Adipocyte (in vitro differentiated cells): ENCODE data around the gene JADE2.
A peak's percentile ranks its signal among the peaks of the same experiment; 100 is the strongest.

Source experiments
- DNase-seq: peaks from one replicate; pipeline ENCODE4 v3.0.0-alpha.2; 2015; ENCODE audit warnings: low read depth
- H3K27me3 ChIP-seq: replicated peaks from 2 replicates; pipeline ENCODE4 v1.7.0; 2013; ENCODE audit warnings: mild to moderate bottlenecking, low read length, moderate library complexity; ENCODE audit not compliant: control insufficient read depth, insufficient read depth
- H3K36me3 ChIP-seq: 2 replicates; pipeline ENCODE4 v1.7.0; 2013; ENCODE audit warnings: low read length, mild to moderate bottlenecking, moderate library complexity; ENCODE audit not compliant: control insufficient read depth, insufficient read depth, severe bottlenecking
- H3K4me1 ChIP-seq: 2 replicates; pipeline ENCODE4 v1.7.0; 2013; ENCODE audit warnings: mild to moderate bottlenecking, low read length, moderate library complexity; ENCODE audit not compliant: control insufficient read depth, insufficient read depth
- H3K4me3 ChIP-seq: 2 replicates; pipeline ENCODE4 v1.7.0; 2013; ENCODE audit warnings: mild to moderate bottlenecking, low read length, moderate library complexity
- H3K9ac ChIP-seq: 2 replicates; pipeline ENCODE4 v1.7.0; 2013; ENCODE audit warnings: mild to moderate bottlenecking, low read length, moderate library complexity
- H3K9me3 ChIP-seq: 2 replicates; pipeline ENCODE4 v1.7.0; 2013; ENCODE audit warnings: mild to moderate bottlenecking, low read length, moderate library complexity; ENCODE audit not compliant: control insufficient read depth

JADE2 gene

GRCh38 chr5:134566741-134567221 lies 41.3 kb downstream of the JADE2 start:
- Histone ChIP-seq H3K9me3 (no peaks in the 10 kb centered on the region), H3K27me3 (no peaks in the 10 kb centered on the region), H3K9ac (no peak overlapping the region), H3K36me3 (peaks cover 65% of the 10 kb centered on the region), H3K4me1 (peaks cover 40% of the 10 kb centered on the region), H3K4me3 (no peak overlapping the region)
- no peak for DNase-seq

GRCh38 chr5:134567641-134568336 lies 42.3 kb downstream of the JADE2 start:
- peaks cover 36% of the 10 kb centered on the region for H3K4me1 ChIP-seq
- H3K9ac ChIP-seq = peak overlapping the region; percentile 64
- H3K36me3 ChIP-seq = peaks cover 65% of the 10 kb centered on the region
- H3K27me3 ChIP-seq = no peaks in the 10 kb centered on the region
- DNase-seq = no peak
- no peaks in the 10 kb centered on the region for H3K9me3 ChIP-seq
- H3K4me3 ChIP-seq = peak overlapping the region; percentile 12

- DNase-seq = no peak
- peak overlapping the region; percentile 64 for H3K9ac ChIP-seq
- peak overlapping the region; percentile 12 for H3K4me3 ChIP-seq
- H3K27me3 ChIP-seq = no peaks in the 10 kb centered on the region
- H3K36me3 ChIP-seq = peaks cover 63% of the 10 kb centered on the region
- H3K4me1 ChIP-seq = peaks cover 36% of the 10 kb centered on the region
- H3K9me3 ChIP-seq = no peaks in the 10 kb centered on the region
Measured at GRCh38 chr5:134568337-134568700, 42.8 kb downstream of the JADE2 start.

- Histone ChIP-seq H3K9ac (peak overlapping the region; percentile 64), H3K4me3 (peak overlapping the region; percentile 44), H3K4me1 (peaks cover 36% of the 10 kb centered on the region), H3K27me3 (no peaks in the 10 kb centered on the region), H3K36me3 (peaks cover 62% of the 10 kb centered on the region), H3K9me3 (no peaks in the 10 kb centered on the region)
- no peak for DNase-seq
Measured at GRCh38 chr5:134568761-134569695, 43.6 kb downstream of the JADE2 start.

GRCh38 chr5:134569758-134570364 lies 44.4 kb downstream of the JADE2 start:
- no peaks in the 10 kb centered on the region for H3K9me3 ChIP-seq
- peaks cover 36% of the 10 kb centered on the region for H3K4me1 ChIP-seq
- no peak for DNase-seq
- H3K9ac ChIP-seq = peak overlapping the region; percentile 62
- H3K4me3 ChIP-seq = no peak overlapping the region
- H3K27me3 ChIP-seq = no peaks in the 10 kb centered on the region
- peaks cover 62% of the 10 kb centered on the region for H3K36me3 ChIP-seq

- Histone ChIP-seq H3K9me3 (no peaks in the 10 kb centered on the region), H3K4me3 (no peak overlapping the region), H3K36me3 (peaks cover 62% of the 10 kb centered on the region), H3K4me1 (peaks cover 36% of the 10 kb centered on the region), H3K9ac (no peak overlapping the region), H3K27me3 (no peaks in the 10 kb centered on the region)
- no peak for DNase-seq
Measured at GRCh38 chr5:134570365-134570758, 44.9 kb downstream of the JADE2 start.

- H3K4me3 ChIP-seq = no peak overlapping the region
- no peak overlapping the region for H3K9ac ChIP-seq
- peaks cover 64% of the 10 kb centered on the region for H3K36me3 ChIP-seq
- DNase-seq = no peak
- peaks cover 36% of the 10 kb centered on the region for H3K4me1 ChIP-seq
- no peaks in the 10 kb centered on the region for H3K9me3 ChIP-seq
- H3K27me3 ChIP-seq = no peaks in the 10 kb centered on the region
Measured at GRCh38 chr5:134570886-134571285, 45.4 kb downstream of the JADE2 start.

GRCh38 chr5:134571693-134572405 lies 46.4 kb downstream of the JADE2 start:
- no peak overlapping the region for H3K9ac ChIP-seq

GRCh38 chr5:134572811-134573210 lies 47.3 kb downstream of the JADE2 start:
- Histone ChIP-seq H3K9ac (no peak overlapping the region), H3K27me3 (no peaks in the 10 kb centered on the region), H3K4me1 (peaks cover 41% of the 10 kb centered on the region), H3K9me3 (no peaks in the 10 kb centered on the region), H3K4me3 (no peak overlapping the region), H3K36me3 (peaks cover 65% of the 10 kb centered on the region)
- DNase-seq = no peak

More at GRCh38 chr5:134571693-134572405, 46.4 kb downstream of the JADE2 start:
- DNase-seq = no peak
- Histone ChIP-seq H3K9me3 (no peaks in the 10 kb centered on the region), H3K36me3 (peaks cover 64% of the 10 kb centered on the region), H3K4me3 (no peak overlapping the region), H3K27me3 (no peaks in the 10 kb centered on the region), H3K4me1 (peaks cover 36% of the 10 kb centered on the region)

GRCh38 chr5:134574521-134574920 lies 49.1 kb downstream of the JADE2 start:
- Histone ChIP-seq H3K9ac (no peak overlapping the region), H3K27me3 (no peaks in the 10 kb centered on the region), H3K9me3 (no peaks in the 10 kb centered on the region), H3K36me3 (peaks cover 81% of the 10 kb centered on the region), H3K4me1 (peaks cover 23% of the 10 kb centered on the region), H3K4me3 (no peak overlapping the region)
- DNase-seq = peak; percentile 60
